ENCODE measurements around the gene EPB41L4A. TPM values are rescaled to one million over a fixed set of nuclear protein-coding genes. Genes with fewer than 3 reads are reported as not detected.
"Not testable (repeated sequence)": the region's sequence is repeated elsewhere in the genome, so short reads cannot be mapped to it uniquely, and the experiment has no call there.

The EPB41L4A gene
- total RNA-seq, 1 donor from 2014 or later = 6.7 TPM

DNA sequence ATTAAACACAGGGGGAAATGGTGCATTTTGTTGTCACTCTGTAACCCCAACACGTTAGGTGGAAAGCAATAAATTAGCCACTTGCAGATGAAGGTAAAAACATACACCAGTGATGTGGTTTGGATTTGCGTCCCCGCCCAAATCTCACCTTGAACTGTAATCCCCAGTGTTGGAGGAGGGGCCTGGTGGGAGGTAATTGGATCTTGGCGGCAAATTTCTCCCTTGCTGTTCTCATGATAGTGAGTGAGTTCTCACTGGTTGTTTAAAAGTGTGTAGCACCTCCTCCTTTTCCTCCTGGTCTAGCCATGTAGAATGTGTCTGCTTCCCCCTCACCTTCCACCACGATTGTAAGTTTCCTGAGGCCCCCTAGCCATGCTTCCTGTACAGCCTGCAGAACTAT, 17.2 kb downstream of the EPB41L4A start:
- no peak overlapping the region for H3K4me3 ChIP-seq (ENCODE audit: low read depth, low read length)
- TF ChIP-seq, protein P1, sequence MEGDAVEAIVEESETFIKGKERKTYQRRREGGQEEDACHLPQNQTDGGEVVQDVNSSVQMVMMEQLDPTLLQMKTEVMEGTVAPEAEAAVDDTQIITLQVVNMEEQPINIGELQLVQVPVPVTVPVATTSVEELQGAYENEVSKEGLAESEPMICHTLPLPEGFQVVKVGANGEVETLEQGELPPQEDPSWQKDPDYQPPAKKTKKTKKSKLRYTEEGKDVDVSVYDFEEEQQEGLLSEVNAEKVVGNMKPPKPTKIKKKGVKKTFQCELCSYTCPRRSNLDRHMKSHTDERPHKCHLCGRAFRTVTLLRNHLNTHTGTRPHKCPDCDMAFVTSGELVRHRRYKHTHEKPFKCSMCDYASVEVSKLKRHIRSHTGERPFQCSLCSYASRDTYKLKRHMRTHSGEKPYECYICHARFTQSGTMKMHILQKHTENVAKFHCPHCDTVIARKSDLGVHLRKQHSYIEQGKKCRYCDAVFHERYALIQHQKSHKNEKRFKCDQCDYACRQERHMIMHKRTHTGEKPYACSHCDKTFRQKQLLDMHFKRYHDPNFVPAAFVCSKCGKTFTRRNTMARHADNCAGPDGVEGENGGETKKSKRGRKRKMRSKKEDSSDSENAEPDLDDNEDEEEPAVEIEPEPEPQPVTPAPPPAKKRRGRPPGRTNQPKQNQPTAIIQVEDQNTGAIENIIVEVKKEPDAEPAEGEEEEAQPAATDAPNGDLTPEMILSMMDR (conservative IDR thresholded peaks at IDR 0.05; ENCODE audit: low read depth, low read length) = no peak
- DNase-seq (ENCODE audit: low read depth) = no peak

GRCh38 chr5:112397690-112398089, 21.4 kb downstream of the EPB41L4A start:
- TF ChIP-seq, protein P1 (conservative IDR thresholded peaks at IDR 0.05; ENCODE audit: low read depth, low read length) = no peak
- H3K4me3 ChIP-seq (ENCODE audit: low read depth, low read length) = no peak overlapping the region
- no peak for DNase-seq (ENCODE audit: low read depth)

DNA sequence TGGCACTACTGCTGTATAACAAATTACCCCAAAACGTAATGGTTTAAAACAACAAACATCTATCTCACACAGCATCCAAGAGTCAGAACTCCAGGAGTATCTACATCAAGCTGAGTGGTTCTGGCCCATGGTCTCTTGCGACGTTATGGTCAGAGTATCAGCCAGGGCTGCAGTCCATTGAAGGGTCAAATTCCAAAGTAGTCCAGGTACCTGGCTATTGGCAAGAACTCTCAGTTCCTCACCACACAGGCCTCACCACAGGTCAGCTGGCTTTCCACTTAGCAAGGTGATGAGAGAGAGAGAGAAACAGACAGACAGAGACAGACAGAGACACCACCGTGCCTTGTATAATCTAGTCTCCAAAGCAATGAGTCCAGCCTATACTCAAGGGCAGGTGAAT, 22.6 kb downstream of the EPB41L4A start:
- TF ChIP-seq, protein P1 (conservative IDR thresholded peaks at IDR 0.05; ENCODE audit: low read depth, low read length) = no peak
- no peak for DNase-seq (ENCODE audit: low read depth)
- no peak overlapping the region for H3K4me3 ChIP-seq (ENCODE audit: low read depth, low read length)

DNA sequence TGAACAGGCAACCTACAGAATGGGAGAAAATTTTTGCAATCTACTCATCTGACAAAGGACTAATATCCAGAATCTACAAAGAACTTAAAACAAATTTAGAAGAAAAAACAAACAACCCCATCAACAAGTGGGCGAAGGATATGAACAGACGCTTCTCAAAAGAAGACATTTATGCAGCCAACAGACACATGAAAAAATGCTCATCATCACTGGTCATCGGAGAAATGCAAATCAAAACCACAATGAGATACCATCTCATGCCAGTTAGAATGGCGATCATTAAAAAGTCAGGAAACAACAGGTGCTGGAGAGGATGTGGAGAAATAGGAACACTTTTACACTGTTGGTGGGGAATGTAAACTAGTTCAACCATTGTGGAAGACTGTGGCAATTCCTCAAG, 23.8 kb downstream of the EPB41L4A start:
- H3K4me3 ChIP-seq (ENCODE audit: low read depth, low read length); DNase-seq (ENCODE audit: low read depth): not testable (repeated sequence)

DNA sequence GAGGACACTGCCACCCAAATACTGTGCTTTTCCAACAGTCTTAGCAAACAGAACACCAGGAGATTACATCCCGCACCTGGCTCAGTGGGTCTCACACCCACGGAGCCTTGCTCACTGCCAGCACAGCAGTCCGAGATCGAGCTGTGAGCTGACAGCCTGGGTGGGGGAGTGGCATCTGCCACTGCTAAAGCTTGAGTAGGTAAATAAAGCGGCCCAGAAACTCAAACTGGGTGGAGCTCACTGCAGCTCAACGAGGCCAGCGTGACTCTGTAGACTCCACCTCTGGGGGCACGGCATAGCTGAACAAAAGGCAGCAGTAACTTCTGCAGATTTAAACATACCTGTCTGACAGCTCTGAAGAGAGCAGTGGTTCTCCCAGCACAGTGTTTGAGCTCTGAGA, 28.8 kb downstream of the EPB41L4A start:
- DNase-seq (ENCODE audit: low read depth) = no peak
- TF ChIP-seq, protein P1 (conservative IDR thresholded peaks at IDR 0.05; ENCODE audit: low read depth, low read length) = no peak
- H3K4me3 ChIP-seq (ENCODE audit: low read depth, low read length) = no peak overlapping the region

DNA sequence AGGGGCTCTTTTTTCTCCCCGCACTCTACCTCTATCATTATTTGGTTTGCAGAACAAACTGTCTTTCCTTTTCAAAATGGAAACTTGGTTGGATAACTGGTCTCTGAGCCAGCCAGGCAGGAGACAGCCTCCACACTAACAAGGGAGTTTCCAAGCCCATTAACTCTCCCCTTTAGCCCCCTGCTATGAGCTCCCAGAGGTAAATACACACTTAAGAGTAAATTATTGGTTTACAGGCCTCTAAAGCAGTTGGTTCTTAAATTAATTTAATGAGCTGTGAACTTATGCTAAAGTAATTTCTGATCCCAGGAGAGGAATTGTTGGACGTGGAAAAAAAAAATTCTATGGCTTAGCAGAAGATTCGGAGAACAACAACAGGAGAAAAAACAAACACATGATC, 30.3 kb downstream of the EPB41L4A start:
- no peak overlapping the region for H3K4me3 ChIP-seq (ENCODE audit: low read depth, low read length)
- TF ChIP-seq, protein P1 (conservative IDR thresholded peaks at IDR 0.05; ENCODE audit: low read depth, low read length) = no peak
- no peak for DNase-seq (ENCODE audit: low read depth)

GRCh38 chr5:112388074-112388473, 31.0 kb downstream of the EPB41L4A start:
- DNase-seq (ENCODE audit: low read depth) = no peak
- TF ChIP-seq, protein P1 (conservative IDR thresholded peaks at IDR 0.05; ENCODE audit: low read depth, low read length) = no peak
- H3K4me3 ChIP-seq (ENCODE audit: low read depth, low read length) = no peak overlapping the region

- TF ChIP-seq, protein P1 (conservative IDR thresholded peaks at IDR 0.05; ENCODE audit: low read depth, low read length) = no peak
- H3K4me3 ChIP-seq (ENCODE audit: low read depth, low read length) = no peak overlapping the region
- no peak for DNase-seq (ENCODE audit: low read depth)
These were observed 32.3 kb downstream of the EPB41L4A start for GRCh38 chr5:112386766-112387165.
